Measurements from ENCODE around the gene TRABD2A.

- TF ChIP-seq CTCF (IDR thresholded peaks at IDR 0.05): no peak
- TF ChIP-seq POLR2A (IDR thresholded peaks at IDR 0.05): no peak
Measured at GRCh38 chr2:84829693-84830092, 51.2 kb downstream of the TRABD2A start.
